ENCODE results near the gene IQSEC1.

The IQSEC1 gene

DNA sequence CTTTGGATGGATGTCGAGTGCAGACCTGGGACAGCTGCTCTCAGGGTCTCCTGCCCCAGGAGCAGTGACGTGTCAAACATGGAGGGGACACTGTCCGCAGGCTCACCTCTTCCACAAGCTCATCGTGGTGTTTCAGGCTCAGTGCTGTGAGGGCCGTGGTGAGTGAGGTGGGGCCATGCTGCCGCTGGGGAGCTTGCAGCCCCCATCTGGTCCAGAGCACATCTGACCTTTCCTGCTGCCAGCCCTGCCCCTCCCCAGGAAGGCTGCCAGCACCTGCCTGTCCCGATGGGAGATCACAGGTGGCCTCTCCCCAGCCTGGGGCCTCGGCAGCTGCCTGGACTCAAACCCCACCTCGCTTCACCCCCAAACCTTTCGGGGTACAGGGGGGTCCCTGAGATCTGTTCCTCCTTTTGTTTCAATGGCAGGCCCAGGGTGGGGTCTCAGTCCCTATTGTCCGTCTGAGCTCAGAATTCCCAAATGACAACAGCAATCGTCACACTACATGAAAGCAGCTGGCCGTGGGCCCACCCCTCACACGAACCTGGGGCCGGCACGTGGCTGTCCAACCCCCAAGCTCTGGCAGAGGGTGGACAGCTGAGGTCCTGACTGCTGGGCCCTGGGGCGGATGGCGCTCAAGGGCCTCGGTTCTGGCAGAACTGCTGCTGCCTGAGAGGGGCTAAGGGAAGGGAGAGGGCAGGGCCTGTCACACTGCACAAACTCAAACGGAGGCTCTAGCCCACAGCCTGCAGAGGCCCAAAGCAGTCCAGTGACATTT, 166.9 kb downstream of the IQSEC1 start:
- H3K4me1 Mint-ChIP-seq (ENCODE audit: low read depth) = peaks cover 3% of the 10 kb centered on the region
- no peaks in the 10 kb centered on the region for H3K9me3 Mint-ChIP-seq
- no peak overlapping the region for H3K4me3 Mint-ChIP-seq
- H3K27me3 Mint-ChIP-seq = no peaks in the 10 kb centered on the region
- H3K36me3 Mint-ChIP-seq (ENCODE audit: low read depth) = peaks cover 15% of the 10 kb centered on the region
- no peak overlapping the region for H3K27ac Mint-ChIP-seq

DNA sequence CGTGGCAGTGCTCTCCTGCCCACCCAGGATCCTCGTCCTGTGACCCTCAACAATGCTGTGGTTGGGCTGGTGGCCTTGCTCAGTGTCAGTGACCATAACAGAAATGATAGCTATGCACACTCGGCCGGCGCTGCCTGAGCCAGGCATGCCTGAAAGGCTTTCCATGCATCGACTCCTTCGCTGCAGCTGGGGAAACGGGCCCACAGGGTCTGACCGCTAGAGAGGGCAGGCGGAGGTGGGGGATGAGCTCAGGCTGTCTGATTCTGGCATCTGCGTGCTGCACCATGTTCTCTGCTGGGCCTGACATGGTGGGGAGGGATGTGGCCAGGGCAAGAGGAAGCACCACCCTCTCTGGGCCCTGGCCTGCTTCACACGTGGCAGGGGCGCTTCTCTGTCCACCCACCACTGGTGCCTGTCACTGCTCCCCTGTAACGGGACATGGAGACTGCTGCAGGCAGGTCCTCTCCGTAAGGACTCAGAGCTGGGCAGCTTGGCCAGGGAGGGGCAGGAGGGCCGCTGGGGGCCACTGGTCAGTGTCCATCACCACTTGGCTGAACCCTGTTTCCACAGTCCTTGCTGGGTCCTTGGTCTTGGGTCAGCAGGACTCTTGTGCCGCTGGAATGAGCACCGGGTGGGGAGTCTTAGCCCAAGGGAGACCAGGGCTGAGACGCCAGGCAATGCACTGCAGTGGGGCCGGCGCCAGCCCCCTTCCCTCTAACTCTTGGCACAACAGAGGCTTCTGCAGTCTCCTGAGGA, 167.7 kb downstream of the IQSEC1 start:
- H3K4me1 Mint-ChIP-seq (ENCODE audit: low read depth) = peaks cover 3% of the 10 kb centered on the region
- H3K4me3 Mint-ChIP-seq = no peak overlapping the region
- H3K9me3 Mint-ChIP-seq = no peaks in the 10 kb centered on the region
- peaks cover 13% of the 10 kb centered on the region for H3K36me3 Mint-ChIP-seq (ENCODE audit: low read depth)
- H3K27me3 Mint-ChIP-seq = no peaks in the 10 kb centered on the region
- no peak overlapping the region for H3K27ac Mint-ChIP-seq

DNA sequence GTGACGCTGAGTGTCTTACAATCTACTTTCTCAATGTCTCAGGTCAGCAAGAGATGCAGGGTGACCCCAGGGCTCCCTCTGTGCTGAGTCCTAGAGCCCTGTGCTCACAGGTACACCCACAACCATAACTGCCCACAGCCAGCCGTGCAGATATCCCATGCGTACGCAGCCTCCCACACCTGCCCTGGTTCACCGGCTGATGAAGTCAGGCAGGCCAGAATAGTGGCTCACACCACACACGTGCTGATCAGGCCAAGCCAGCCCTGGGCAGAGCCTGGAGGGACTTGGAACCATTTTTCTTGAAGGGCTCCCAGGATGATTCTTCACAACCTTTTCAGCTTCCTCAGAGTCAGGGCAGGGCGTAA, 168.3 kb downstream of the IQSEC1 start:
- Mint-ChIP-seq H3K9me3 (no peaks in the 10 kb centered on the region), H3K27me3 (no peaks in the 10 kb centered on the region), H3K36me3 (ENCODE audit: low read depth) (peaks cover 13% of the 10 kb centered on the region), H3K4me3 (no peak overlapping the region), H3K4me1 (ENCODE audit: low read depth) (peaks cover 3% of the 10 kb centered on the region), H3K27ac (no peak overlapping the region)

DNA sequence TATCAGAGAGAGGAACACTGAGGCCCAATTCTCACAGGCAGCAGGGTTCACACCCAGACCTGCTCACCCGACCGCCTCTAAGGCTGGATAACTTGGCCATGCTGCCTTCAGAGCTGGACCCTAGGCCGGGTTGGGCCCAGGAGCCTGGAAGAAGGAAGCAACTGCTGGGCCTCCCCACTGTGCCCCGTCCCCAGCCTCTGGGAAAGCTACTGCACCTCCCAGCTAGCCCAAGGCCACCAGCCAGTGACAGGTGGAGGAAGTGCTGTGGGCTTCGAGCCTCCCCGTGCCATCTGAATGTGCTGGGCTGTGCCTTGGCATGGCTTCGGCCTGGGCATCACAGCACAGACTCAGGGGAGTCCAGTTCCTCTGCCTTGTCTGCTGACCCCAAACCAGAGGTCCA, 169.3 kb downstream of the IQSEC1 start:
- Mint-ChIP-seq H3K27ac (no peak overlapping the region), H3K36me3 (ENCODE audit: low read depth) (peaks cover 15% of the 10 kb centered on the region)

DNA sequence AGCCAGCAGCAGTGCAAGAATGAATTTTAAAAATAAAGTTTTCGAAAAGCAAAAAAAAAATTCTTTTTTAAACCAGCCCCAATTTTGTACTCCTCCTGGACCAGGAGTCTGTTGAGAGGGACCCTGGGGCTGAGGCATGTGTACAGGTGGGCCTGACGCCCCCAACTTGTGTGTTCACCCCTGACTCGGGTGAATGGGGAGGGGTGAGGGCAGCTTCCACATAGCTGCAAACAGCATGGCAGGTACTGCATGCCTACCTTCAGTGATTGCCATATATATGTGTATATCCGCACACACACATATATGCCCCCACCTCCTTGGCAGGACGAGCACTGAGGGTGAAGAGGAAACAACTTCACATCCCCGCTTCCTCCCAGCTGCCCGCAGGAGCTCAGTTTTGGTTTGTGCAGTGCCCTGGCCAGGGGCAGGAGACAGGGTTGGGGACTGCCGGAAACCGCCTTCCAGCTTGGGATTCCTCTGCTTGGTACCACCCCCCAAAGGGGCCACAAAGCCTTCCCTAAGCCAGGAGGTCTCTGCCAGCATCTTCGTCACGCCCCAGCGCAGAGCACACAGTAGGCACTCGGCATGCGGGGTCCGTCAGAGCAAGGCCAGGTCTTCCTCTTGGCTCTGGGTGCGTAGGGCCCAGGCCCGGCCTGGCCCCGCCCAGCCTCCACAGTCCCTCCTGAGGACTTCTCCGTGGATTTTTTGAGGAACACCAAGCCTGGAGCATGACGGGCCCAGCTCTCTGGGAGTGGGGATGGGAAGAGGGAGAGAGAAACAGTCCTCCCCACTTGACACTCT, 170.0 kb downstream of the IQSEC1 start:
- Mint-ChIP-seq H3K9me3 (no peaks in the 10 kb centered on the region), H3K4me3 (no peak overlapping the region), H3K27ac (no peak overlapping the region), H3K36me3 (ENCODE audit: low read depth) (peaks cover 10% of the 10 kb centered on the region), H3K4me1 (ENCODE audit: low read depth) (peaks cover 3% of the 10 kb centered on the region), H3K27me3 (no peaks in the 10 kb centered on the region)

More for the DNA sequence above, 169.3 kb downstream of the IQSEC1 start:
- Mint-ChIP-seq H3K4me3 (no peak overlapping the region), H3K27me3 (no peaks in the 10 kb centered on the region), H3K9me3 (no peaks in the 10 kb centered on the region), H3K4me1 (ENCODE audit: low read depth) (peaks cover 3% of the 10 kb centered on the region)

DNA sequence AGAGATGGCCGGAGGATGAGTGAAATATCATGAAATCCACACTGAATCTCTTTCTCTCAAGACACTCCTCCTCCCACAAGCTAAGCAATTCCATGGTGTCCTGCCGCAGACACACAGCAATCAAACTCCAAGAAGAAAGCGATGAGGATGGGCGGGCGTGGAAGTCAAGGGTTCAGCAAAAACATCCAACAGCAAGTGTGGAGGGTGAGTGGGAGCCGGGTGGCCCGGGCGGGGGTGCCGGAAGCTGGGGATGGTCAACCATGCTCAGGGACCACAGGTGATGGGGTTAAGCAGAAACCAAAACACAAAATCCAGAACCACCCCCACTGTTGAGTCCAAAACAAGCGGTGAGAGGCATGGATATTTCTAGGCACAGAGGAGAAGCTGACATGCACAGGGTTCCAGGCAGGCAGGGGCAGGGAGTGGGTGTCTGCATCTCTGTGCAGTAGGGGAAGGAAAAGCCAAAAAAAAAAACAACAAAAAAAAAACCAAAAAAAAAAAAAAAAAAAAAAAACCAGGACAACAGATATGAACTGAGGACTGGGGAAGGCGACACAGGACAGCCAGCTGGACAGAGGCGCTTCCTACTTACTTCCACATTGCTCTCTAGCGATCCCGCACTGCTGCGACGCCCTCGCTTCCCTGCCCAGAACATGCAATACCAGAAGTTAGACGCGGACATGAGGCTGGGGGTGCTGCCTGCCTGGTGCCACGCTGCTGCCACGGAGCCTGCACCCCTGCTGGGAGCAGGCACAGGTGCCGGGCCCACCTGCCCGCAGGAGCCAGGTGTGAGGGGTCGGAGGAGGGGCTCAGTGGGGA, 170.8 kb downstream of the IQSEC1 start:
- Mint-ChIP-seq H3K27ac (no peak overlapping the region), H3K36me3 (ENCODE audit: low read depth) (peaks cover 7% of the 10 kb centered on the region), H3K4me1 (ENCODE audit: low read depth) (peaks cover 3% of the 10 kb centered on the region)

DNA sequence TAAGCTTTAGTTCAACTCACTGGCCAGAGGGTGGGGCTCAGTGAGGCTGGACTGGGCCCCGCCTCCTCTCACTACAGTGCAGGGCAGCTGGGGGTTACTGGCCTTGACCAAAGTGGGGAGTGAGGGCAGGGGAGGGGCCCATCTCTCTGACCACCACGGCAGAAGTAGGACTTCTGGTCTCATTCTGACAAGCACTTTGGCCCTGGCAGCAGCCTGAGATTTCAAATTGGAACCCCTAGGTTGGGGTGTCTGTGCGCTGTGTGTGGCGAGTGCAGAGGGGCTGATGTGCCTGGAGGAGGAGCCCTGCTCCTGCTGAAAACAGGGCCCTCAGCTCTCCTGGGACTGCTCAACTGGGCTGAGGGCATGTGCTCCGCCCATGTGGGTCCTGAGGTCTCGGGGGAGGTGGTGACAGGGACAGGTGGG, 171.6 kb downstream of the IQSEC1 start:
- no peaks in the 10 kb centered on the region for H3K27me3 Mint-ChIP-seq
- H3K36me3 Mint-ChIP-seq (ENCODE audit: low read depth) = peaks cover 7% of the 10 kb centered on the region
- H3K9me3 Mint-ChIP-seq = no peaks in the 10 kb centered on the region
- H3K4me3 Mint-ChIP-seq = no peak overlapping the region
- H3K27ac Mint-ChIP-seq = no peak overlapping the region
- peaks cover 3% of the 10 kb centered on the region for H3K4me1 Mint-ChIP-seq (ENCODE audit: low read depth)

More for the DNA sequence above, 170.8 kb downstream of the IQSEC1 start:
- H3K27me3 Mint-ChIP-seq = no peaks in the 10 kb centered on the region
- no peak overlapping the region for H3K4me3 Mint-ChIP-seq
- no peaks in the 10 kb centered on the region for H3K9me3 Mint-ChIP-seq

DNA sequence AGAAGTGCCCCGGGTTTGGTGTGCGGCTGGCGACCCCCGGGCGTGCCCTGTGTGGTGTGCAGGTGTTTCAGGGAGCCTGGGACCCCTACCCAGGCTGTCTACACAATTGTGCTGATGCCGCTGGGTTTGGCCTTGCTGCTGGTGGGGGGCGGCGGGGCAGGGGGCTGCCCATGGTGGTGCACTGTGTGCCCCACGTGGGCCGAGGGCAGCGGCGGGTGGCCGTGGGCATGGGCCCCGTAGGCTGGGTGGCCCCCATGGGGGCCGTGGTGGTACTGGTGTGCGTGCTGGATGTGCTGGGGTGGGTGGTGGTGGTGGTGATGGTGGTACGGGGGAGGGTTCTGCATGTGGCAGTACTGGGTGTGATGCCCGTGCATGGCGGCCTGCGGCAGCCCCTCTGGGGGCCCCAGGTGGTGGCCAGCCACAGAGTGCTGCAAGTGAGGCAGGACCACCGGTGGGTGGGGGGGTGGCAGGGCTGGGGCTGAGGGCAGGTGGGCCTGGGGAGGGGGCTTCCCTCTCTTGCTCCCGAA, 172.3 kb downstream of the IQSEC1 start:
- Mint-ChIP-seq H3K4me1 (ENCODE audit: low read depth) (peaks cover 3% of the 10 kb centered on the region), H3K27me3 (no peaks in the 10 kb centered on the region), H3K4me3 (no peak overlapping the region), H3K9me3 (no peaks in the 10 kb centered on the region), H3K36me3 (ENCODE audit: low read depth) (peaks cover 7% of the 10 kb centered on the region), H3K27ac (no peak overlapping the region)

DNA sequence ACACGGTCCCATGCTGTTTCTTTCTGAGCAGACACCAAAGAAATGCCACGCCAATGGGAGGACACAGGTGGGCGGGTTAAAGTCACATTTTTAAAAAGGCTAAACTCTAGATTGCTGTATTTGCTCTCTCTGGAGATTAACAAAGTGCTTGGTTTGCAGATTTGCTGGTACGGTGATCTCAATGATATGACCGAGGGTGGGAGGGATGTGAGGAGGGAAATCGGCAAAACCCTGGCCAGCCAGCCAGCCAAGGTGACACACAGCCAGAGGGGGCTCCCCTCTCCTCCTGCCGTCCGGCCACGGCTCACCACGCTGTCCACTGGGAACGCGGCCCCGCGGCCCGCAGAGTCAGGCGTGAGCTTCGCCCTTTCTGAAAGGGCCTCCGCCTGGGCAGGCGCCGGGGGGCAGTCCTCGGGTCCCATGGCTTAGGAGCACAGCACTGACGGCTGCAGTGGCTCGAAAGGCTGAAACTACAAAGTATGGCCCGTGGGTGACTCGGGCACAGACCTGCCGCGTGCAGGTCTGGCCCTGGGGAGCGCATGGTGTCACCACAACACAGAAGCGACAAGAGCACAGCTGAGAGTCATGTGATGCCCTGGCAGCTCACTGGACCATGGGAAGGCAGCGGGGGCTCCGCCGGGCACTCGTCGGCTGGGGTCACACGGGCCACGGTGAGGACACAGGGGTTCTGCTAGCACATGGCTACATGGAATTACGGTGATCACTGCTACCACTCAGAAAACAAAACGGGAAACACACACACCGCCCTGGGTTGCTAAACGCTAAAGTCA, 174.1 kb downstream of the IQSEC1 start:
- peaks cover 7% of the 10 kb centered on the region for H3K36me3 Mint-ChIP-seq (ENCODE audit: low read depth)
- H3K27me3 Mint-ChIP-seq = no peaks in the 10 kb centered on the region
- H3K9me3 Mint-ChIP-seq = no peaks in the 10 kb centered on the region
- H3K4me3 Mint-ChIP-seq = no peak overlapping the region
- no peak overlapping the region for H3K27ac Mint-ChIP-seq
- peaks cover 3% of the 10 kb centered on the region for H3K4me1 Mint-ChIP-seq (ENCODE audit: low read depth)

DNA sequence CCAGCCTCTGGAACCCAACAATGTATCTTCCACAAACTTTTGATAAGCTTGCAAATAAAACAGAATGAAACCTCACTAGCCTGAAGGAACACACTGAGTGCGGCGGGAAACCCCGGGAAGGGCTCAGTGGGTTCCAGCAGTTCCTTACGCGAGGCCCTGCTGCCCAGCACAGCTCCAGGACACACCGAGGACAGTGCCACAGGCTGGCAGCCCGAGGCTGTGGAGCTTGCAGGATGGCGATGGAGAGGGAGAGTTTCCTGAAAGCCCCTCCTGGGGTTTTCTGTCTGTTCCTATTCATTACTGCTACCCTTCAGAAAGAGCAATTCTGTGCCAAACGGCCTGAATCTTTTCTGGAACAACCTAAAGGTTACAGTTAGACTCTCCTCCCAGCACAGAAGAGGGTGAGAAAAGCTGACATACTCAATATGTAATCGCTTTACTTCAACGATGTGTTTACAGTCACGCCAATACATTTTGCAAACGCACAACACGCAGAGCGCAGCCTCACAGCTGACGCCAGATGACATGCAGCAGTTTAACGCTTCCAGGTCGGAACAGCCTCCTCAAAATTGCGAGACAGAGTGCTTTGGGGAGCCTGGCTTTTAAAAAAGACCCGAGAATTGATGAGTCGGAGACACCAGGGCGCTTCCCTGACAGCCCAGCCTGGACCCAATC, 174.8 kb downstream of the IQSEC1 start:
- peaks cover under 1% of the 10 kb centered on the region for H3K4me1 Mint-ChIP-seq (ENCODE audit: low read depth)
- no peak overlapping the region for H3K27ac Mint-ChIP-seq
- peaks cover 7% of the 10 kb centered on the region for H3K36me3 Mint-ChIP-seq (ENCODE audit: low read depth)
- H3K4me3 Mint-ChIP-seq = no peak overlapping the region
- no peaks in the 10 kb centered on the region for H3K9me3 Mint-ChIP-seq
- H3K27me3 Mint-ChIP-seq = no peaks in the 10 kb centered on the region

DNA sequence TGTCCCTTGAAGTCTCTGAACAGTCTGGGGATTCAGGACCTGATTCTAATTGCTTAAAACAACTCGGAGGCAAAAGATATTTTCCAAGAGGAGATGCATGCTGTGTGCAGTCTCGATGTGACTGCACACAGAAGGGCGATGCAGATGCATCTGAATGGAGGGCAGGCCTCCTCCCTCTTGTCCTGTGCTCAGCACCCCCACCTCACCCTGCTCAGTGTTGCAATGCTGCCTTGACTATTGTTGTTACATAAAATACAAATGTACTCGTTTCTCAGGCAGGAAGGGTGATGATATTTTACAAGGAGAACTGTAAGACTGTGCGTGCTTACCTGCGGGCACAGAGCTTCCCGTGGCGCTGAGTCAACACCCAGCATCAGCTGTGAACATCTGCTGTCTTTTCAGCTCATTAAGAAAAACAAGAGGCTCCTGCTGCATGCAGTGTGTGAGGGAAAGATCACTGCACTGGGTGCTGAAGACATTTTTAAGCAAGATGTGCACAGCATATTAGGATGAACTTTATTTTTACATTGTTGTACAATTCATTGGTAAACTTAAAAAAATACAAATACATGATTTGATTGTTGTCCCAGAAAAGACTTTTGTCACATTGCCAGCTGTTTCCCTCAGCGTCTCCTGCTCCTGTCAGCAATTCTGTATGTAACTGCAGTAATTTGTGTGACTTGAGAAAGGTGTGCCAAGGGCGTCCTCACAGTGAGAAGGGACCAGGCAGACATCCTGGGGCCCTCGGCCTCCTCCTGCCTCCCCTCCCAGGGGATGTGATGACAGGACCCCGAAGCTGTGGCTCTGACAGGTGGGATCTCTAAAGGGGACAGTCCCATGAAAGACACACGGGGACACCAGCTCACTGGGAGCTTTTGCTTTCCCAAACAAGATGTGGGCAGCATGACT, 175.6 kb downstream of the IQSEC1 start:
- no peaks in the 10 kb centered on the region for H3K4me1 Mint-ChIP-seq (ENCODE audit: low read depth)
- no peak overlapping the region for H3K4me3 Mint-ChIP-seq
- no peak overlapping the region for H3K27ac Mint-ChIP-seq
- no peaks in the 10 kb centered on the region for H3K27me3 Mint-ChIP-seq
- H3K36me3 Mint-ChIP-seq (ENCODE audit: low read depth) = peaks cover 7% of the 10 kb centered on the region
- no peaks in the 10 kb centered on the region for H3K9me3 Mint-ChIP-seq

DNA sequence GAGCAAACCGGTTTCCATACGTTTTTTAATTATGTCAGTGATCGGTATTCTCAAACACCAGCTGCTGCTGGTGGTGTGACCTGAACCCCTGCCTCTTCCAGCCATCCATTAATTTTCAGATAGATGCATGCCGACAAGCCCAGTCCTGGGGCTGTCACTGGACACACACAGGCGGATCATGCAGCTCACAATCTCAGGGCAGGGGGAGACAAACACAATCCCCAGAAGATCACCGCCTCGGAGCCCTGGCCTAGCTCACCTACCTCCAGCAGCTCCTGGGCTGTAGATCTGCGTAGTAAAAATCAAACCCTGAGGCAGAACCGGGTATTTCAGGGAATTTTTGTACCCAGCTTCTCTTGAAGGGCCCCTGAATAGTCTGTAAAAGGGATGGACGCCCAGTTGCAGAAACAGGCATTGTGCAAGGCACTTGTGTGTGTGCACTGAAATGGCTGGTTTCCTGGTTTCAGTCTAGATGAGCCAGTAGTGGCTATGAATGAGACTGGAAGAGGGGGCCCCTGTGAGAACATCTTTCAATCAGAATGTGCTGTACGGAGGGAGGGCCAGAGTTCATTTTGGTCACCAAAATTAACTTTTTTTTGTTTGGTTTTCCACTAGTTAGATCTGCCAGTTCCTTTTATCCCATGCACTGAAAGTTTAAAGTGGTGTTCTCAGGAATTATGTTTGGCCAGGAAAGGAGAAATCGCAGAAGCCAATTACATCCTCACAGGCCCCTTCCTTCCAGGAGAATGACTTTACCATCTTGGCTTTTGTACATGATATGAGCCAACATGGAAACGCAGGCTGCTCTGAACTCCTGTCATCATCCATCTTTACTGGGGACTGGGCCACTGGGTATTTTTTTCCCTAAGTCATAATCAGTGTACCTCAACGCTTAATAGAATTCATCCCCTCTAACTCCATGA, 176.9 kb downstream of the IQSEC1 start:
- Mint-ChIP-seq H3K36me3 (ENCODE audit: low read depth) (peaks cover 7% of the 10 kb centered on the region), H3K4me3 (no peak overlapping the region), H3K27me3 (no peaks in the 10 kb centered on the region), H3K9me3 (no peaks in the 10 kb centered on the region), H3K27ac (no peak overlapping the region), H3K4me1 (ENCODE audit: low read depth) (peaks cover 5% of the 10 kb centered on the region)

Measured in stimulated activated naive CD8-positive, alpha-beta T cell treated with anti-CD3 and anti-CD28 coated beads, Interleukin-15, Interleukin-2, amounts not matched to agents 100 ng/mL and 50 ng/mL, for 24 hours (primary cell).